ENCODE results near the gene CCL11.

DNA sequence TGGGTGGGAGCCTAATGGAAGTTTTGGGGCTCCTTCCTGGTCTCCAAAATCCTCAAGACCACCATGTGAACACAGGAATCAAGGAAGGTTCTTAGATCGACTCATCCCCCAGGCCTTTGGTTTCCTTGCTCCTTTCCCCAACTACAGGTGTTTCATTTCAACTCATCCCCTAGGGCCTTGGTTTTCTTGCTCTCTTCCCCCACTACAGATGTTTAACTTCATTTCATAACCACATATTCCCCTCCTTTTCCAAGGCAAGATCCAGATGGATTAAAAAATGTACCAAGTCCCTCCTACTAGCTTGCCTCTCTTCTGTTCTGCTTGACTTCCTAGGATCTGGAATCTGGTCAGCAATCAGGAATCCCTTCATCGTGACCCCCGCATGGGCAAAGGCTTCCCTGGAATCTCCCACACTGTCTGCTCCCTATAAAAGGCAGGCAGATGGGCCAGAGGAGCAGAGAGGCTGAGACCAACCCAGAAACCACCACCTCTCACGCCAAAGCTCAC is at the start of gene CCL11:
- TF ChIP-seq, protein P1, sequence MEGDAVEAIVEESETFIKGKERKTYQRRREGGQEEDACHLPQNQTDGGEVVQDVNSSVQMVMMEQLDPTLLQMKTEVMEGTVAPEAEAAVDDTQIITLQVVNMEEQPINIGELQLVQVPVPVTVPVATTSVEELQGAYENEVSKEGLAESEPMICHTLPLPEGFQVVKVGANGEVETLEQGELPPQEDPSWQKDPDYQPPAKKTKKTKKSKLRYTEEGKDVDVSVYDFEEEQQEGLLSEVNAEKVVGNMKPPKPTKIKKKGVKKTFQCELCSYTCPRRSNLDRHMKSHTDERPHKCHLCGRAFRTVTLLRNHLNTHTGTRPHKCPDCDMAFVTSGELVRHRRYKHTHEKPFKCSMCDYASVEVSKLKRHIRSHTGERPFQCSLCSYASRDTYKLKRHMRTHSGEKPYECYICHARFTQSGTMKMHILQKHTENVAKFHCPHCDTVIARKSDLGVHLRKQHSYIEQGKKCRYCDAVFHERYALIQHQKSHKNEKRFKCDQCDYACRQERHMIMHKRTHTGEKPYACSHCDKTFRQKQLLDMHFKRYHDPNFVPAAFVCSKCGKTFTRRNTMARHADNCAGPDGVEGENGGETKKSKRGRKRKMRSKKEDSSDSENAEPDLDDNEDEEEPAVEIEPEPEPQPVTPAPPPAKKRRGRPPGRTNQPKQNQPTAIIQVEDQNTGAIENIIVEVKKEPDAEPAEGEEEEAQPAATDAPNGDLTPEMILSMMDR (IDR thresholded peaks at IDR 0.05), result no peak
- no peak for TF ChIP-seq POLR2A (IDR thresholded peaks at IDR 0.05)
